IPS-18a (cell line): ENCODE results near the gene DCUN1D2.

Source experiments
- H3K27ac ChIP-seq: one replicate; pipeline ENCODE4 v1.5.1; 2013; ENCODE audit warnings: low read length
- H3K27me3 ChIP-seq: one replicate; pipeline ENCODE4 v1.6.1; 2013; ENCODE audit warnings: mild to moderate bottlenecking, low read length; ENCODE audit not compliant: control insufficient read depth, insufficient read depth
- H3K36me3 ChIP-seq: one replicate; pipeline ENCODE4 v1.6.1; 2013; ENCODE audit warnings: low read depth, low read length; ENCODE audit not compliant: control insufficient read depth
- H3K4me1 ChIP-seq: one replicate; pipeline ENCODE4 v1.6.1; 2013; ENCODE audit warnings: low read depth, low read length; ENCODE audit not compliant: control insufficient read depth
- H3K4me3 ChIP-seq: one replicate; pipeline ENCODE4 v1.5.1; 2013; ENCODE audit warnings: low read length
- H3K9ac ChIP-seq: one replicate; pipeline ENCODE4 v1.6.1; 2013; ENCODE audit warnings: mild to moderate bottlenecking, low read length, moderate library complexity
- H3K9me3 ChIP-seq: one replicate; pipeline ENCODE4 v1.6.1; 2013; ENCODE audit warnings: low read depth, low read length; ENCODE audit not compliant: control insufficient read depth

The DCUN1D2 gene

GRCh38 chr13:113415825-113416224, 74.7 kb downstream of the DCUN1D2 start:
- no peaks in the 10 kb centered on the region for H3K27me3 ChIP-seq
- H3K36me3 ChIP-seq = no peaks in the 10 kb centered on the region
- H3K9me3 ChIP-seq = no peaks in the 10 kb centered on the region
- H3K4me1 ChIP-seq = no peaks in the 10 kb centered on the region
- no peak overlapping the region for H3K4me3 ChIP-seq
- no peak overlapping the region for H3K9ac ChIP-seq
- H3K27ac ChIP-seq = no peak overlapping the region

- Histone ChIP-seq H3K9me3 (no peaks in the 10 kb centered on the region), H3K27me3 (no peaks in the 10 kb centered on the region), H3K4me3 (no peak overlapping the region), H3K27ac (no peak overlapping the region), H3K4me1 (no peaks in the 10 kb centered on the region), H3K36me3 (no peaks in the 10 kb centered on the region), H3K9ac (no peak overlapping the region)
Observed at GRCh38 chr13:113415032-113415431, 75.5 kb downstream of the DCUN1D2 start.

GRCh38 chr13:113414335-113414734, 76.2 kb downstream of the DCUN1D2 start:
- Histone ChIP-seq H3K9me3 (no peaks in the 10 kb centered on the region), H3K4me3 (no peak overlapping the region), H3K4me1 (no peaks in the 10 kb centered on the region), H3K36me3 (no peaks in the 10 kb centered on the region), H3K9ac (no peak overlapping the region), H3K27me3 (no peaks in the 10 kb centered on the region), H3K27ac (no peak overlapping the region)

GRCh38 chr13:113413898-113414282, 76.6 kb downstream of the DCUN1D2 start:
- Histone ChIP-seq H3K36me3 (no peaks in the 10 kb centered on the region), H3K9ac (no peak overlapping the region), H3K27ac (no peak overlapping the region), H3K27me3 (no peaks in the 10 kb centered on the region), H3K9me3 (no peaks in the 10 kb centered on the region), H3K4me3 (no peak overlapping the region), H3K4me1 (no peaks in the 10 kb centered on the region)

GRCh38 chr13:113413178-113413897, 77.2 kb downstream of the DCUN1D2 start:
- no peaks in the 10 kb centered on the region for H3K36me3 ChIP-seq
- no peak overlapping the region for H3K4me3 ChIP-seq
- H3K9me3 ChIP-seq = no peaks in the 10 kb centered on the region
- H3K4me1 ChIP-seq = no peaks in the 10 kb centered on the region
- no peaks in the 10 kb centered on the region for H3K27me3 ChIP-seq
- H3K9ac ChIP-seq = no peak overlapping the region
- no peak overlapping the region for H3K27ac ChIP-seq

- Histone ChIP-seq H3K27ac (no peak overlapping the region), H3K9ac (no peak overlapping the region), H3K36me3 (no peaks in the 10 kb centered on the region), H3K4me3 (no peak overlapping the region), H3K27me3 (no peaks in the 10 kb centered on the region), H3K9me3 (no peaks in the 10 kb centered on the region), H3K4me1 (no peaks in the 10 kb centered on the region)
Observed at GRCh38 chr13:113412440-113412839, 78.1 kb downstream of the DCUN1D2 start.

- no peaks in the 10 kb centered on the region for H3K4me1 ChIP-seq
- no peaks in the 10 kb centered on the region for H3K36me3 ChIP-seq
- no peak overlapping the region for H3K9ac ChIP-seq
- no peak overlapping the region for H3K4me3 ChIP-seq
- no peaks in the 10 kb centered on the region for H3K27me3 ChIP-seq
- no peaks in the 10 kb centered on the region for H3K9me3 ChIP-seq
- H3K27ac ChIP-seq = no peak overlapping the region
Observed at GRCh38 chr13:113411216-113412023, 79.1 kb downstream of the DCUN1D2 start.

- Histone ChIP-seq H3K4me3 (no peak overlapping the region), H3K27me3 (no peaks in the 10 kb centered on the region), H3K4me1 (no peaks in the 10 kb centered on the region), H3K36me3 (no peaks in the 10 kb centered on the region), H3K9me3 (no peaks in the 10 kb centered on the region), H3K27ac (no peak overlapping the region), H3K9ac (no peak overlapping the region)
Observed at GRCh38 chr13:113410472-113411201, 79.9 kb downstream of the DCUN1D2 start.

- Histone ChIP-seq H3K27ac (no peak overlapping the region), H3K4me3 (no peak overlapping the region), H3K9ac (no peak overlapping the region), H3K9me3 (no peaks in the 10 kb centered on the region), H3K27me3 (no peaks in the 10 kb centered on the region), H3K36me3 (no peaks in the 10 kb centered on the region), H3K4me1 (no peaks in the 10 kb centered on the region)
Observed at GRCh38 chr13:113408562-113408961, 81.9 kb downstream of the DCUN1D2 start.

- Histone ChIP-seq H3K27ac (no peak overlapping the region), H3K36me3 (no peaks in the 10 kb centered on the region), H3K4me1 (no peaks in the 10 kb centered on the region), H3K4me3 (no peak overlapping the region), H3K9ac (no peak overlapping the region), H3K27me3 (no peaks in the 10 kb centered on the region), H3K9me3 (no peaks in the 10 kb centered on the region)
Observed at GRCh38 chr13:113407531-113408393, 82.7 kb downstream of the DCUN1D2 start.

GRCh38 chr13:113407103-113407530, 83.4 kb downstream of the DCUN1D2 start:
- Histone ChIP-seq H3K9me3 (no peaks in the 10 kb centered on the region), H3K36me3 (no peaks in the 10 kb centered on the region), H3K4me1 (no peaks in the 10 kb centered on the region), H3K27me3 (no peaks in the 10 kb centered on the region), H3K9ac (no peak overlapping the region), H3K27ac (no peak overlapping the region), H3K4me3 (no peak overlapping the region)
